ENCODE measurements around the gene NKAIN2. TPM values are rescaled to one million over a fixed set of nuclear protein-coding genes. Genes with fewer than 3 reads are reported as not detected.

Gene NKAIN2
- polyA plus RNA-seq, 1 of the 3 experiments (the other 2 are of a cell fraction), result not detected

GRCh38 chr6:123909989-123910388, 106.3 kb downstream of the NKAIN2 start:
- DNase-seq, result no peak
- no peaks in the 10 kb centered on the region for H3K9me2 ChIP-seq
- CTCF ChIA-PET, result no interaction called here
- no peak overlapping the region for H2AFZ ChIP-seq (ENCODE audit: low read depth)
- TF ChIP-seq MEF2A (IDR thresholded peaks at IDR 0.05; ENCODE audit: borderline replicate concordance, low read depth) (no peak), IRF3 (IDR thresholded peaks at IDR 0.05; ENCODE audit: low read depth, low read length) (no peak), SMC3 (IDR thresholded peaks at IDR 0.05; ENCODE audit: low read depth, low read length) (no peak), POLR2AphosphoS5 (IDR thresholded peaks at IDR 0.05; ENCODE audit: low read depth, low read length) (no peak), MAX (IDR thresholded peaks at IDR 0.05; ENCODE audit: low read depth) (no peak)
- TF ChIP-seq, protein P1, sequence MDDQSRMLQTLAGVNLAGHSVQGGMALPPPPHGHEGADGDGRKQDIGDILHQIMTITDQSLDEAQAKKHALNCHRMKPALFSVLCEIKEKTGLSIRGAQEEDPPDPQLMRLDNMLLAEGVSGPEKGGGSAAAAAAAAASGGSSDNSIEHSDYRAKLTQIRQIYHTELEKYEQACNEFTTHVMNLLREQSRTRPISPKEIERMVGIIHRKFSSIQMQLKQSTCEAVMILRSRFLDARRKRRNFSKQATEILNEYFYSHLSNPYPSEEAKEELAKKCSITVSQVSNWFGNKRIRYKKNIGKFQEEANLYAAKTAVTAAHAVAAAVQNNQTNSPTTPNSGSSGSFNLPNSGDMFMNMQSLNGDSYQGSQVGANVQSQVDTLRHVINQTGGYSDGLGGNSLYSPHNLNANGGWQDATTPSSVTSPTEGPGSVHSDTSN (IDR thresholded peaks at IDR 0.05), result no peak
- H3K79me2 ChIP-seq (ENCODE audit: insufficient read depth), result no peaks in the 10 kb centered on the region
- POLR2A ChIA-PET, result no interaction called here
- no peak overlapping the region for H3K4me3 ChIP-seq (ENCODE audit: low read depth in 2 of 2, low read length in 1 of 2)
- H3F3A ChIP-seq (replicated peaks; ENCODE audit: insufficient read depth), result no peaks in the 10 kb centered on the region
- H3K27ac ChIP-seq (ENCODE audit: low read depth in 2 of 2, low read length in 1 of 2), result no peak overlapping the region
- H3K9me3 ChIP-seq, result no peaks in the 10 kb centered on the region
- H3K4me2 ChIP-seq, result no peak overlapping the region
- H3K36me3 ChIP-seq (replicated peaks in 1 of 2; ENCODE audit: control insufficient read depth in 1 of 2, insufficient read depth in 2 of 2, low read length in 1 of 2), result no peaks in the 10 kb centered on the region
- 7% methylated on average over 2 of the region's 2 CpGs for WGBS (ENCODE audit: low lambda C conversion rate)
- no peaks in the 10 kb centered on the region for H3K4me1 ChIP-seq (ENCODE audit: control insufficient read depth in 1 of 2, insufficient read depth in 2 of 2, low read depth in 1 of 2, low read length in 1 of 2)
- no peak overlapping the region for H3K9ac ChIP-seq
- peaks cover 4% of the 10 kb centered on the region; the same call in 1 of the 2 replicates for H3K27me3 ChIP-seq (ENCODE audit: insufficient read depth)
- no peaks in the 10 kb centered on the region for H4K20me1 ChIP-seq (ENCODE audit: insufficient read depth)

DNA sequence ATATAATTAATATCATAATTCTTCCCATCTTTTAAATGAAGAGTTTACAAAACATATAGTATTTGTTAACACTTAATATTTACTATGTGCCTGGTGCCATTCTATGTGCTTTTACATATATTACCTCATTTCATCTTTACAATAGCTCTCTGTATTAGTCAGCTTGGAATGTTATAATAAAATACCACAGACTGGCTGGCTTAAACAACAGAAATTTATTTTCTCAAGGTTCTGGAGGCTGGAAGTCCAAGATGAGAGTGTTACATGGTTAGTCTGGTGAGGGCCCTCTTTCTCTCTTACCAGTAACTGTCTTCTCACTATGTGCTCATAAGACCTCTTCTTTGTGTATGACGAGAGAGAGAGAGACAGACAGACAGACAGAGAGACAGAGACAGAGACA, 110.2 kb downstream of the NKAIN2 start:
- no peak overlapping the region for H3K27ac ChIP-seq (ENCODE audit: low read depth in 2 of 2, low read length in 1 of 2)
- no peaks in the 10 kb centered on the region for H3F3A ChIP-seq (replicated peaks; ENCODE audit: insufficient read depth)
- H3K27me3 ChIP-seq (ENCODE audit: insufficient read depth), result peaks cover 7% of the 10 kb centered on the region; the same call in 1 of the 2 replicates
- no peaks in the 10 kb centered on the region for H4K20me1 ChIP-seq (ENCODE audit: insufficient read depth)
- WGBS (ENCODE audit: low lambda C conversion rate), result 0% methylated on average over 1 of the region's 1 CpG
- POLR2A ChIA-PET, result no interaction called here
- no peak overlapping the region for H3K4me3 ChIP-seq (ENCODE audit: low read depth in 2 of 2, low read length in 1 of 2)
- no peaks in the 10 kb centered on the region for H3K9me3 ChIP-seq
- DNase-seq, result no peak
- CTCF ChIA-PET, result no interaction called here
- H3K4me2 ChIP-seq, result no peak overlapping the region
- no peak for TF ChIP-seq JUND (IDR thresholded peaks at IDR 0.05)
- TF ChIP-seq, protein P2, sequence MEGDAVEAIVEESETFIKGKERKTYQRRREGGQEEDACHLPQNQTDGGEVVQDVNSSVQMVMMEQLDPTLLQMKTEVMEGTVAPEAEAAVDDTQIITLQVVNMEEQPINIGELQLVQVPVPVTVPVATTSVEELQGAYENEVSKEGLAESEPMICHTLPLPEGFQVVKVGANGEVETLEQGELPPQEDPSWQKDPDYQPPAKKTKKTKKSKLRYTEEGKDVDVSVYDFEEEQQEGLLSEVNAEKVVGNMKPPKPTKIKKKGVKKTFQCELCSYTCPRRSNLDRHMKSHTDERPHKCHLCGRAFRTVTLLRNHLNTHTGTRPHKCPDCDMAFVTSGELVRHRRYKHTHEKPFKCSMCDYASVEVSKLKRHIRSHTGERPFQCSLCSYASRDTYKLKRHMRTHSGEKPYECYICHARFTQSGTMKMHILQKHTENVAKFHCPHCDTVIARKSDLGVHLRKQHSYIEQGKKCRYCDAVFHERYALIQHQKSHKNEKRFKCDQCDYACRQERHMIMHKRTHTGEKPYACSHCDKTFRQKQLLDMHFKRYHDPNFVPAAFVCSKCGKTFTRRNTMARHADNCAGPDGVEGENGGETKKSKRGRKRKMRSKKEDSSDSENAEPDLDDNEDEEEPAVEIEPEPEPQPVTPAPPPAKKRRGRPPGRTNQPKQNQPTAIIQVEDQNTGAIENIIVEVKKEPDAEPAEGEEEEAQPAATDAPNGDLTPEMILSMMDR (IDR thresholded peaks at IDR 0.05), result no peak
- TF ChIP-seq RAD21 (IDR thresholded peaks at IDR 0.05; ENCODE audit: low read length), result no peak
- TF ChIP-seq RFX5 (IDR thresholded peaks at IDR 0.05; ENCODE audit: low read length), result no peak
- no peak for TF ChIP-seq YY1 (IDR thresholded peaks at IDR 0.05; ENCODE audit: low read depth)
- no peak for TF ChIP-seq SIN3A (IDR thresholded peaks at IDR 0.05; ENCODE audit: borderline replicate concordance, low read depth, low read length)
- TF ChIP-seq ZBTB33 (IDR thresholded peaks at IDR 0.05; ENCODE audit: borderline replicate concordance, low read depth), result no peak
- TF ChIP-seq POLR2AphosphoS5 (IDR thresholded peaks at IDR 0.05; ENCODE audit: low read depth, low read length), result no peak
- no peak for TF ChIP-seq CHD2 (IDR thresholded peaks at IDR 0.05; ENCODE audit: low read length, partially characterized antibody)
- TF ChIP-seq FOXJ3 (CRISPR knock-in tag; IDR thresholded peaks at IDR 0.05), result no peak
- no peak for TF ChIP-seq REST (IDR thresholded peaks at IDR 0.05; ENCODE audit: low read depth, low read length)
- TF ChIP-seq TCF12 (IDR thresholded peaks at IDR 0.05), result no peak
- H2AFZ ChIP-seq (ENCODE audit: low read depth), result no peak overlapping the region
- H3K79me2 ChIP-seq (ENCODE audit: insufficient read depth), result no peaks in the 10 kb centered on the region
- H3K9ac ChIP-seq, result no peak overlapping the region
- H3K9me2 ChIP-seq, result no peaks in the 10 kb centered on the region
- no peaks in the 10 kb centered on the region for H3K4me1 ChIP-seq (ENCODE audit: control insufficient read depth in 1 of 2, insufficient read depth in 2 of 2, low read depth in 1 of 2, low read length in 1 of 2)
- no peaks in the 10 kb centered on the region for H3K36me3 ChIP-seq (replicated peaks in 1 of 2; ENCODE audit: control insufficient read depth in 1 of 2, insufficient read depth in 2 of 2, low read length in 1 of 2)

Measured in SK-N-SH (cell line).